AG08396 (cell line): ENCODE results near the gene COA8.
"Not testable (repeated sequence)": the region's sequence is repeated elsewhere in the genome, so short reads cannot be mapped to it uniquely, and the experiment has no call there.

Experiments used
- DNase-seq: peaks from one replicate; pipeline ENCODE4 v3.0.0; 2012; ENCODE audit warnings: low spot score, mixed read lengths

Gene COA8

DNA sequence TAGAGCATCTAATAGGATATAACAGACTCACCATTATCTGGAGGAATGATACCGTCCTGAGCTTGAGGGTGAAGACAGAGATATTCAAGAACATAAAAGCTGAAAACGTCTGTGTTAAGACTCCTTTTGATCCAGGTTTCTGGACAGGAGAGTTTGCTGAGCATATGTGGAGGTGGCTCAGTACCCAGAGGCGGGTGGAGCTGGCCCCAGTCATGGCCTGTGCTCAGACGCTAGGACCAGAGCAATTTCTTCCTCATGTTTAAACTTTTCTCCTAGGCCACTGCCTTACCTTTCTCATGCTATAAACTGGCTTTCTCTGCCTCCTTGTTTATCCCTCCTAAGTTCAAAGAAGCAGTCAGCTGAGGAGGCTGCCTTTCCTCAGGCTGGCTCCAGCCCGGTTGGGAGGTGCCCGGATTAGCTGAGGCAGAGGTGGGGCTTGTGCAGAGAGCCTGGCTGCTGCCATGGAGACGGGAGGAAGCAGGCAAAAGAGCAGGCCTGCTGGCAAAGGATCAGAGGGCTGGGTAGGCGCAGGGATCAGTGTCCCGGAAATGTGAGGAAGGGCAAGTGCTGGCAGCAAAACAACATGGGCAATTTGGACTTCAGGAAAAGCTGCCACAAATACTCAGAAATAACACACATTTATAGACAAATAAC lies 13.7 kb downstream of the COA8 start:
- peak; percentile 93 for DNase-seq

DNA sequence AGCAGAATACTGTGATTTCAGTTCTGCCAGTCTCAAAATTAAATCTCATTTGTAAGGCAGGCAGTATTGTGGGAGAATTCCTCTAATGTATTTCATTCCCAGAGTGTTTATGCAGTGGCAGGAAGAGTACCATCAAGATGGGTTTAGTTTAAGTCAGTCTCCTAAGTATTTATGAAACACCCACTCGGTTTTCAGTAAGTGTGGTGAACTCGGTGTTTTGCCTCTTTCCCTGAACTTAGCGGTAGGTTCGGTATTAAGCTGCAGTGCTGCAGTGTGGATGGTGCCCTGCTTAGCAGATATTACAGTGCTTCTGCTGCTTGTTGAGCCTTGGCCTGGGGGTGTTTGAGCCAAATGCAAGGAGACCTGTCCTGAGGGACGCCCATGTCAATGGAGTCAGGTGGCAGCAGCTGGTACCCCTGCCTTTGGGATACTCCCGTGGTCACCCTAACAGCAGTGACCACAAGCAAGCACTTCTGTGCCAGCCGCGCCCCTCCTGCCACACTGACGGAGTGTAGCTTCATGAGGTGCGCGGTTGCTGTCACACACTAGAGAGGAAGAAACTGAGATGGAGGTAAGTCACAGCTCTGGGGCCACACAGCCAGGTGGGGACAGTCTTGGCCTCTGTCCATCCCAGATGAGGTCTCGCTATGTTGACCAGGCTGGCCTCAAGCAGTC lies 15.8 kb downstream of the COA8 start:
- no peak for DNase-seq

DNA sequence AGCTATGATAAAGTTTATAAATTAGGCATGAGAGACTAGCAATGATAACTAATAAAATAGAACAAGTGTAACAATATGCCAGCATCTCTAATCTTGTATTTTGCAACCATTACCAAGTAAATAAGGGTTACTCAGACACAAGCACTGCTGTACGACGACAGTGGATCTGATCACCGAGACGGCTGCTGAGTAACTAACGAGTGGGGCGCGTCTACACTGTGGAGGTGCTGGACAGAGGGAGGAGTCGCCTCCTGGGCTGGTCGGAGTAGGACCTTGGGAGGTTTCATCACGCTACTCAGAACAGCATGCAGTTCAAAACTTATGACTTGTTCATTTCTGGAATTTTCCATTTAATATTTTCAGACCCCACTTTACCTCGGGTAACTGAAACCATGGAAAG lies 18.4 kb downstream of the COA8 start:
- no peak for DNase-seq

DNA sequence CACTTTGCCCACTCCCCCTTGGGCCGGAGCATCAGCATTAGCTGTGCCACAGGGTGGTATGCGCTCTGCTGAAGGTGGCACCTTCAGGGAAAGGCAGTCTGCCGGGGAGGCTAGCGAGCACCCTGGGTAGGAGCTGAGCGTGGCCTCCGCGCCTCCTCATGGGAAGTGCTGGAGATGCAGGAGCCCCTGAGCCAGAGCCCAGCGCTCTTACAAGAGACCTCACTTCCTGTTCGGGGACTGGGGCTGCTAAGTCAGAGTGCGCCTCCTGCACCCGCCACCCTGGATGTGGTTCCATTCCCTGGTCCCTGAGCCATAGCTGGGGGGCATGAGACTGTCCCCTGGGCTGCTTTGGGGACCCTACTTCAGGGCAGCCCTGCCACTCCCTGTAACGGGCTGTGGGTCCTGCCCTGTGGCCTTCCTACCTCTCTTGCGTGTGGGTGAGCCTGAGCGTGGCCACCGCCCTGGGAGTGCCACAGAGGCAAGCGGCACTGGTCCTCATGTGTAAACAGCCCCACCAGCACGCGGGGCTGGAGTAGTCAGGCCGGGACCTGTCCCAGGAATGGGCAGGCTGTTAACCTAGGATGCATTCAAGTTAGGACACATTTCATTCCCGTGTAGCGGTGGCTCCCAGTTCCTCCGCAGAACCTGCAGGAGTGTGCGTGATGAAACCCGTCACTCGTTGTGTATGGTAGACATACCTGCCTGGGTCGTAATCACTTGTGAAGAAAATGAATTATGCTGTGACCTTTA lies 19.4 kb downstream of the COA8 start:
- DNase-seq, result no peak

DNA sequence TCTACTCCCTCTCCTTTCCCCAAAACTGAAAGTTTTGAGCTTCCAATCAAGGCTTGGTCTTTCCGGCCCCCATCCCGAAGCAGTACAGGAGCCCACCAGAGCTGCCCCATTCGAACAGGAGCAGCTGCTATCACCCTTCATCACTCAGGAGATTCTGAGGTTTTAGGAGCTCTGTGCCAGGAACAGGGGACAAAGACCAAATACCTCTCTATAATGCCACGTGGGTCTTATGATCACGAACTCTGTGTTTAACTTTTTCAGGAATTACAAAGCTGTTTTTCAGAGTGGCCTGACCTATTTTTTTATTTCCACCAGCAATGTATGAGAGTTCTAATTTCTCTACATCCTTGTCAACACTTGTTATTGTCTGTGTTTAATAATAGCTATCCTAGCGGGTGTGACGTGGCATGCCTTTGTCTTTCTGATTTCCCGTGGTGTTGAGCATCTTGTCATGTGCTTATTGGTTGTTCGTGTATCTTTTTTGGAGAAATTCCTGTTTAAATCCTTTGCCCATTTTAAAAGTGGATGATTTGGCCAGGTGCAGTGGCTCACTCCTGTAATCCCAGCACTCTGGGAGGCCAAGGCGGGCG lies 21.7 kb downstream of the COA8 start:
- DNase-seq, result no peak

DNA sequence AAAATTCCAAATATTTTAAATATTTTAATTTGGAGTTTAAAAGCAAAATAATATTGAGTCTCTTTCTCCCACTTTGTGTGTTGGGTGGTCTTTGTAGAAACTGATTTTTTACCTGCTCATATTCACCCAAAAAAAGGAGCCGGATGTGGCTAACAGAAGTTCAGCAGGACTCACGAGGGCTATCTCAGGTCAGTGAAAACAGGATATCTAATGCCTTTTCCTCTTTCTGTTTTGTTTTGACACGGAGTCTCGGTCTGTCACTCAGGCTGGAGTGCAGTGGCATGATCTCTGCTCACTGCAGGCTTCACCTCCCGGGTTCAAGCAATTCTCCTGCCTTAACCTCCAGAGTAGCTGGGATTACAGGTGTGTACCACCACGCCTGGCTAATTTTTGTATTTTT lies 30.8 kb downstream of the COA8 start:
- DNase-seq, result no peak

DNA sequence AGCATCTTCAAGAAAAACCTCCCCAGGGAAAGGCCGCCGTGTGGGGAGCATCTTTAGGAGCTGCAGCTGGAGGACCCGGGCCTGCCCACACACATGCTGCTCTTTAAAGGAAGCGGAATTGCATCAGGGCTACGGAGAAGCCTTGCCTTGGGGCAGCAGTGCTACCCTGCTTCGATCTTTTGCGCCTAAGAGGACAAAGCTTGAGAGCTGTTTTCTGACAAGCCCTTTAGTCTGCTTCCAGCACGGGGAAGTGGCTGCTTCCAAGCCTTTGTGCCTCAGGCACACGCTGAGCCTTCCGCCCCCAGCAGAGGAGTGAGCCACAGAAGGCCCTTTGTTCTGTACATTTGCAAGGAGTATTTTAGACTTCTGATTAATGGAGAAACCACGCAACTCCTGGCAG lies 31.5 kb downstream of the COA8 start:
- no peak for DNase-seq

DNA sequence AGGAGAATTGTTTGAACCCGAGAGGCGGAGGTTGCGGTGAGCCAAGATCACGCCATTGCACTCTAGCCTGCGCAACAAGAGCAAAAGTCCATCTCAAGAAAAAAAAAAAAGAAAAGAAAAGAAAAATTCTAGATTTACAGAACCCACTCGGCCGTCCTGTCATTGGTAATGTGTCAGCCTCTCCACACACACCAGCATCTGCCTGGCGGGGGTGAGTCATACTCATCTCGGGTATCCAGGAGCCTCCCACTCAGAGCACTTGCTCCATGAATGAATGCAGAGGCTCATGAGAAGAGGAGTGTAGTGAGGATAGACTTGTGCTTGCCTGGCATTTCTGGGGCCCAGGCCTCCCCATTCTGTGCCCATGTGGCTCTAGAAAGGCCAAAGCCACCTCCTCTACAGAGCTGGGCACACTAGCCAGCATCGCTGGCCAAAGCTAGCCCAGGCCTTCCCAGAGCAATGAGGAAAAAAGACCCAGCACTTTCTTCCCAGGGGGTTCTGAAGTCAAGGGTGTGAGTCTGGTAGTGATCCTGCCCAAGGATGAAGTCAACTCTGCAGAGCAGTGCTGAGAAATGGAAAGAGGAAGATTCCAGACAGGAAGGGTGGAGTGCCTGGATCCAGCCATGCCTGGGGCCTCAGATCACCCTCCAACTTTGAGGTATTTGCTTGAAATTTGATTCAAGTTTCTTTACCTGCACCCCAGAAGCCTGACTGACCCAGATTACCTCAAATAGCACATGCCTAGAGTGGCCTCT lies 35.0 kb downstream of the COA8 start:
- DNase-seq, result peak; percentile 93

DNA sequence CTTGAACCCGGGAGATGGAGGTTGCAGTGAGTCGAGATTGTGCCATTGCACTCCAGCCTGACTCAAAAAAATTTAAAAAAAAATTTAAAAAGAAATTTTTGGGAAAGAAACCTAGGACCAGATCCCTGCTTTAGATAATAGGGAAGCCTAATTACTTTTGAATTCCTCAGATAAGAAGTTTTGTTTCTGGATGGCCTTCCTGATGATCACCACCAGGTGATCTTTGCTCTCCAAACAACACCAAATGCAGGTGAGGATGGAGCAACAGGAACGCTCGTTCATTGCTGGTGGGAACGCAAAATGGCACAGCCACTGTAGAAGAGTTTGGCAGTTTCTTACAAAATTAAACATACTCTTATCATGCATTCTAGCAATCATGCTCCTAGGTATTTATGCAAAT lies 37.7 kb downstream of the COA8 start:
- DNase-seq, result no peak

DNA sequence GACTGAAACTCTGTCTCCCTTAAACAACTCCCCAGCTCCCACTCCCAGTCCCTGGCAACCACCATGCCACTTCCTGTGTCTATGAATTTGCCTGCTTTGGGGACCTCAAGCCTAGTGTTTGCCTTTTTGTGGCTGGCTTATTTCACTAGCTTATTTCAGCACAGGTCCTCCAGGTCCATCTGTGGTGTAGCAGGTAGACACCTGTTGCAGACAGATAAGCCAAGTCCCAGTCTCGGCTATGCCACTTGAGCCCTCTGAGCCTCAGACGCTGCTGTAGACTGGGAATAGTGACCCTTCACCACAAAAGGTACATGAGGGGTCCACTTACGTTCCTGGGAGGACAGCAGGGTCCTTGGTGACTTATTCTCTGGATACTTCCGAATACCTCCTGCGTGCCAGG lies 41.9 kb downstream of the COA8 start:
- DNase-seq, result no peak

DNA sequence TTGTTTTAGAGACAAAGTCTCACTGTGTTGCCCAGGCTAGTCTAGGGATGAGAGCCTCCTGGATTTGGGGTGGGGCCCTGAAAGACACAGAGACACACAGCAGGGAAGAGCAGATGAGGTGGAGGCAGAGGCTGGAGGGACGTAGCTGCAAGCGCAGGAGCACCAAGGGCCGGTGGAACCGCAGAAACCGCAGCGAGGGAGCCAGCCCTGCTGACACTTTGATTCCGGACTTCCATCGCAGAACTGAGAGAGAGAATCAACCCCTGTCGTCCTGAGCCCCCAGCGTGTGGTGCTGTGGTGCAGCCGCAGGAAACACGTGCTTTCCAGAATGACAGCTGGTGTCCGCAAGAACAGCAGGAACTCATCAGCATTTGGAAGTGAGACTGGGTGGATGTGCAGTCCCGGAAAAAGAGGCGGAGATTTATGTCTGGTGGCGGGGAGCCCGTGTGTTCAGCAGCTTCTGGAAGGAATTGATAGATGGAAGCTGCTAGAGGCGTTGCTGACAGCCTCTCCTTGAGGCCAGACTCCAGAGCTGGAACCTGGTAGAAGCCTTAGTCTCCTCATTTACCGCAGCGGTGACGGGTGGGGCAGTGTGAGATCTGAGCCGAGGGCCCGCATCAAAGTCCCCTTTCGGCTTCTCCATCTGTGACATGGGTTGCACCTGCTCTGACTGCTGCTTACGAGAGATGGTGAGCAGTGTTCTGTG lies 44.4 kb downstream of the COA8 start:
- peak; percentile 84 for DNase-seq

DNA sequence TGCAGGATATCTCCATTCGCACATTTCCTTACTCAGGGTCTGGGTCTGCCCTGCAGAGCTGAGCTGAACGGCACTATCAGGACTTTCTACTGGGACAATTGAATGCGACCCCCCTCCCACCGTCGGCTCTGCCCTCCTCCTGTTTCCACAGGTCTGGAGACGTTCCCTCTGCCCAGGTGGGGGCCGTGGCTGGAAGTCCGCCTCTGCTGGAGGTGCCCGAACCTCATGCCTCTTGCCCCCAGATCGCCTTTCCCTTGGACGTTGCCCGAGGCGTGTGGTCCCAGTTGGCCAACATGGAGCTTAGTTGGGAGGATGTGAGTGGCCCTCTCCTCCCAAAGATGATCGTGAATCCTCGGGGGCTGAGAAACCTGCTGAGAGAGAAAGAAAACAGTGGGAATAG lies 45.1 kb downstream of the COA8 start:
- no peak for DNase-seq

DNA sequence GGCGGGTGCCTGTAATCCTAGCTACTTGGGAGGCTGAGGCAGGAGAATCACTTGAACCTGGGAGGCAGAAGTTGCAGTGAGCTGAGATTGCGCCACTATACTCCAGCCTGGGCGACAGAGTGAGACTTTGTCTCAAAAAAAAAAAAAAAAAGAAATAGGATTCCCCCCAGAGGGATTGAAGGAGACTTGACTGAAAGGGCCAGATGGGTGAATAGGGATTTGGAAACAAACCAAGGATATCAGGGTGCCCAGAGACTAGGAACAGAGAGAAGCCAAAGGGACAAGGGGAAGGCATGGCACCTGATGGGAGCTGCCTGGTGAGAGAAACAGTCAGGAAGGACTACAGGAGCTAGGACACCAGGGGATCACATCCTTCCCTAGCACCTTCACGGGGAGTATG lies 46.3 kb downstream of the COA8 start:
- not testable (repeated sequence) for DNase-seq

DNA sequence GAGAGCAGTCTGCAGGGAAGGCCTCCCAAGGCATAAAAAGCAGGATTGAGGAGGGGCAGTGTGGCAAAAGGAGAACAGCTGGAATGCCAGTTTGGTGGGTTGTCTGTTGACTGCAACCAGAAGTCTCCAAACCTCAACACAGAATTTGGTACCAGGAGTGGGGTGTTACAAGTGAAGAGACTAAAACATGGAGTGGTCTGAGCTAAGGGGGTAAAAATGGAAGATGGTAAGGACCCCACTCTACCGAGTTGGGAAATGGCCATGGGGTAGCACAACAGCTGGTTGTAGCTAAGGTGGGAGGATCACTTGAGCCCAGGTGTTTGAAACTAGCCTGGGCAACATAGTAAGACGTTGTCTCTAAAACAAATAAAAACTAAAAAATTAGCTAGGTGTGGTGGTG lies 48.5 kb downstream of the COA8 start:
- DNase-seq, result no peak

DNA sequence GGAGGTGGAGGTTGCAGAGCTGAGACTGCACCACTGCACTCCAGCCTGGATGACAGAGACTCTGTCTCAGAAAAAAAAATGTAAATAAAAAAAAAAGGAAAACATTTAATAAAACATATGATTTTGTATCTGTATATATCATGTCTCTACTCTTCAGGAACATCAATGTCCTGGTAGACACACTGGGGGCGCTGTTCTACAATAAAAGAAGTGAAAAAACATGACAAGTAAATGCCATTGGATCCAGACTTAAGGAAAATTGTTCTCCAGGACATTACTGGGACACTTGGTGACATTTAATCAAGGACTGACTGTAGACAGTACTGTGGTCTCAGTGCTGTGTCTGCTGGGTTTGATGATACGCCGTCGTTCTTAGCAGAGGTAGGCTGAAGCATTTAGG lies 50.8 kb downstream of the COA8 start:
- DNase-seq, result no peak

DNA sequence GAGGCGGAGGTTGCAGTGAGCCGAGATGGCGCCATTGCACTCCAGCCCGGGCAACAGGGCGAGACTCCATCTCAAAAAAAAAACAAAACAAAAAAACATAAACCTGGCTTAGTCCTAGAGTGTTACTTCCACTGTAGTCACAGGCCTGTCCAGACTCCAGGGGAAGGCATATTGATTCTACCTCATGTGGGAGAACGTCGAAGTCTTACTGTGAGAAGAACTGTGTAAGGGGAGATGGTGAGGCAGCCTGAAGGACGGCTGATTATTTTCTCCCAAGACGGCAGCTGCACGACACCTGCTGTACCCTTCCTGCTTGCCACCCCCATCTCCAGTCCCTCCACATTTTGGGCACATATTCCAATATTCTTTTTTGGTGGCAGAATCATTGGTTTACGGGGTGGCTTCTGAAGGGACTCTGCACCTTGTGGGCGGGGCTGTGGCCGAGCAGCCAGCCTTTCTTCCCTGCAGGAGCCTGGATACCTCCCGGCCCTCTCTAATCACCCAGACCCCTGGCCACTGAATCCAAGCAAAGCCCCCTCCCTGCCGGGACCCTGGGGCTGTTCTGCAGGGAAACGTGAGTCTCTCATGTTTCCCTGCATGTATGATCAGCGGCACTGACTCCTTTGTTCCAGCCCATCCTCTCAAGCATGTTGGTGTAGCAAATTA lies 54.0 kb downstream of the COA8 start:
- DNase-seq, result no peak

DNA sequence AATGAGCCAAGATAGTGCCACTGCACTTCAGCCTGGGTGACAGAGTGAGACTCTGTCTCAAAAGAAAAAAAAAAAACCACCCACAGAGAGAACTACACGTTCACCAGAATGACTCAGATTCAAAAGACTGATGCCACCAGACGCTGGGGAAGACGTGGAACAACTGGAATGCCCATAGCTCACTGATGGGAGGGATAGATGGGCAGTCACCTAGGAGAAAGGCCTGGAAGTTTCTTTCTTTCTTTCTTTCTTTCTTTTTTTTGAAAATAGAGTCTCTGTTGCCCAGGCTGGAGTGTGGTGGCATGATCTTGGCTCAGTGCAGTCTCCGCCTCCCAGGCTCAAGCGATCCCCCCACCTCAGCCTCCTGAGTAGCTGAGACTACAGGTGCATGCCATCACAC lies 56.3 kb downstream of the COA8 start:
- DNase-seq, result no peak

DNA sequence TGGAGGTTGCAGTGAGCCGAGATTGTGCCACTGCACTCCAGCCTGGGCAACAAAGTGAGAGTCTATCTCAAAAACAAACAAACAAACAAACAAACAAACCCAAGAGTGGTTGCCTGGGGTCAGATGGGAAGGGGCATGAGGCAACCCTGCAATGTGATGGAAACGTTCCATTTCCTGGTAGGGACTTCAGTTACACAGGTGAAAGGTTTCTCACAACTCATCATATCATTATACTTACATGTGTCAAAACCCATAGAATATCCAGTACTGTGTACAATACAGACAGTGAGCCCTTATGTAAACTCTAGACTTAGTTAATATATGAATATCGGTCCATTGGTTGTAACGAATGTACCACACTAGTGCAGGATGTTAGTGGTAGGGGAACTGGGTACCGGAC lies 59.1 kb downstream of the COA8 start:
- no peak for DNase-seq

DNA sequence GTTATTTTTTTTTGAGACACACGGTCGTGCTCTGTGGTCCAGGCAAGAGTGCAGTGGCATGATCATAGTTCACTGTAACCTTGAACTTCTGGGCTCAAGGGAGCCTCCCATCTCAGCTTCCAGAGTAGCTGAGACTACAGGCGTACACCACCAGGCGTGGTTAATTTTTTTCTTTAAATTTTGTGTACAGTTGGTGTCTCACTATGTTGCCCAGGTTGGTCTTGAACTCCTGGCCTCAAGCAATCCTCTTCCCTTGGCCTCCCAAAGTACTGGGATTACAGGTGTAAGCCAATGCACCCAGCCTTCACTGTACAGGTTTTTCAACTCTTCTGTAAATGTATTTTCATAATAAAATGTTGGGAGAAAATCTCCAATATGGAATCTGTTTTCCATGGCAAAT lies 60.5 kb downstream of the COA8 start:
- DNase-seq, result no peak

DNA sequence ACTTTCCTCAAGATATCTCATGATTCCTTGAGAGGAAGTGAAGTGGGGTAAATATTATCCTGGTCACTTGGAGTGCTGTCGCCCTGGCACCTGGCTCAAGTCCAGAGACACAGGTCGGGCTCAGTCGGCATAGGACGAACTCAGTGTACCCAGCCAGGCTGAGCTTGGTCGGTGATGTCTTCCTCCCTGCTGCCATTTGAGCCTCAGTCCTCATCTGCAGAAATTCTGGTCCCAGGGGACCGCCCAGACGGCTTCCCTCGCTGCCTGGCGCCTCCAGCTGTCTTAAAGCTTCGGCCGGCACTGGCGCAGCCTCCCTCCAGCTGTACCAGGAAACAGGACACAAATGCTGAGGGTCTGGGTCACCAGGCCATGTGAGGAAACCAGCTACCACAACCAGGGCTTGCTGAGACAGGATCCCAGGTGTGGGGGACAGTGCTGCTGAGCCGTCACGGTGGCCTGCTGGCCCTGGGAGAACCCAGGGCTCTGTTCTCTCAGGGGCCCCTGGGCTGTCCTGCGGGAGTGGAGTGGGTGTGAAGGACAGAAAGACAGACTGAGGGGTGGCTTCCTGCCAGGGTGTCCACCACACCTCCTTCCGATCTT lies 61.2 kb downstream of the COA8 start:
- DNase-seq, result no peak

DNA sequence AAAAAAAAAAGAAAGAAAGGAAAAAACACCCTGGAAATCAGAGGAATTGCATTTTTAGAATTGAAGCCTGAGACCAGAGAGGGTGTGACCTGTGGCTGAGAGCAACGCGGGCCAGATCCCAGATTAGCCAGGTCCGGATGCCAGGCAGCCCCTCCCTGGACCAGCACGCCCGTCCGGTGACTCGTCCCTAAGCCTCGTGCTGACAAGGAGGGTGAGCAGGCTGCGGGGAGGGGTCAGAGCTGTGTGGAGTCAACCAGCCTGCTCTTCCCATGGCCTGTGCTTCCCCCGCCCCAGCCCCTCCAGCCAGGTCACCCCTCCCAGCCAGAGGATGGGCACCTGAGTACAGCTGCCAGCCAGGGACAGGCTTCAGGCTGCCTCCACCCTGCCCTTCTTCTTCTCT lies 62.1 kb downstream of the COA8 start:
- peak; percentile 79 for DNase-seq
